ENCODE data around the gene GDF9.

The GDF9 gene

GRCh38 chr5:132838516-132839282 lies 27.6 kb downstream of the GDF9 start:
- DNase-seq (ENCODE audit: low read depth) = no peak

DNA sequence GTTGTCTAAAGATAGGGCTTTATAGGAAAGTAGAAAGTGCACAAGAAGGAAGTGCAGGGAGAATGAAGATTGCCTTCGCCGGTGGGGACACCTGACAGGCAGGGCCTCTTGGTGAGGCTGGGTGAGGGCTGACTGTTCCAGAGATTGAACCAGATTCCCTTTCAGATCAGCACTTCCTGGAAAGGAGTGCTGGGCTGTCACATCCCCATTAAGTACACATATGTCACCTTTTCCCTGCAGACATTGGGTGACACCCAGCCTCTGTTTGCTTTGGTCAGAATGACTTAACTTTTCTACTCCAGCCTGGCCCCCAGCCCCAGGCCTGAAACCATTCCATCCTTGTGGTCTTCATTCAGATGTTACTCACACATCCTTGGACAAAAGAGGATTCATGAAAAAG lies 28.4 kb downstream of the GDF9 start:
- no peak for DNase-seq (ENCODE audit: low read depth)

GRCh38 chr5:132836852-132837251 lies 29.4 kb downstream of the GDF9 start:
- DNase-seq (ENCODE audit: low read depth) = no peak

DNA sequence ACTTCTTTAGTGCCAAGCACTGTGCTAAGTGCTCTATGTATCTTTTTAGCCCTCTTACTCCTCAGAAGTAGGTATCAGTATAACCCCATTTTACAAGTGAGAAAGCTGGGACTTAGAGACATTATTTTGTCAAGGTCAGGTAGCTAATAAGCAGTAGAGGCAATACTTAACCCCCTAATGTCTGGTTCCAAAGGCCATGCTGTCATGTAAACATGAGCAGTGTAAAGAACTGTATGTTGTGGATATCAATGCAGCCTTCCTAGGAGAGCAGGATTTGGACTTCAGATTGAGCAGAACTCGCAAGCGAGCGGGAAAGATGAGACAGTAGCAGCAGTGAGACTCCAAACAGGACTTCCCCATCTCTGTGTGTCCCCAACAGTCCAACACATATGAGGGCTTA lies 32.2 kb downstream of the GDF9 start:
- DNase-seq (ENCODE audit: low read depth) = no peak

DNA sequence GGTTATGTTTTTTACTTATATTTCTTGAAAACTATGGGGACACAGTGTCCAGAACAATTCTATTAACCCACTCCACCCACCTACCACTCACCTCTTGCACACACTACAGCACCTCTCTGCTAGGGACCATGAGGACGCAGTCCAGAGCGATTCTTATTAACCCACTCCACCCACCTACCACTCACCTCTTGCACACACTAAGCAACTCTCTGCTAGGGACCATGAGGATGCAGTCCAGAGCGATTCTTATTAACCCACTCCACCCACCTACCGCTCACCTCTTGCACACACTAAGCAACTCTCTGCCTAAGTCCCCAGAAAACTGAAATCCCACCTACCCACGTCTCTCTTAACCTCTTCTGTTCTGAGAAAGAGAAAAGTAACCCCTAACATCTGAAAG lies 33.7 kb downstream of the GDF9 start:
- no peak for DNase-seq (ENCODE audit: low read depth)

DNA sequence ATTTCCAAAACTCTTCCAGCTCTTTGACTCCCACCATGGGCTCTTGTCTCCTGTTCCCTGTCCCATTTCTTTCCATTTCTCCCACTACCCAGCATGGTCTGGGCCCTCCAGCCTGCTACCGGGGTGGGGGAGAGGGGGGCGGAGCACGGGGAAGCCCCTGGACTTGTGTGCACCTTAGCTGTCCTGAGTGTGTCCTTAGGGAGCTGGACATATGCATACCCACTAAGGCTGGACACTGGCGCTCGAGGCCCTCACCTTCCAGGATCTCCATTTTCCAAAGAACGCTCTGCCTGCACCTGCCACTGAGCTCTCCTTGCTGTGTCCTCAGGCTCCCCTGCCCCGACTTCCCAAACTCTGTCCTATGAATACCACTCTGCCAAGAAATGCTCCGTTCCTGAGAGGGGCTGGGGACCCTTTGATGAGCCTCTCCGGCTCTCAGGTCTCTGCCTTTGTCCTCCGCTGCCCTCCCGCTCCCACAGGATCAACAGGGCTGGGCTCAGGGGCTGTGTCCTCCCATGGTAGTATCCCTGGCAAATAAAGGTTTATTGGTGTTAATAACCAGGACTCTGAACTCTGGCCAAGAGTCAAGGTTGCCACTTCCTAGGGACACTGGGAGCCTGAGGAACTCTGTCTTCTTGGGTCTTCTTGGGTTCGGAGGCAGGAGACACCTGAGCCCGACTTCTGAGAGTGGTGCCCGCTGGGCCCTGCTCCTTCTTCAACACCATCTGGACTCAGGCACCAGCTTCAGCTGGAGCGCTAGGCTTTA lies 35.0 kb downstream of the GDF9 start:
- DNase-seq (ENCODE audit: low read depth) = no peak

- no peak for DNase-seq (ENCODE audit: low read depth)
Measured at GRCh38 chr5:132830436-132831094, 35.7 kb downstream of the GDF9 start, which contains the start of gene SHROOM1. Gene SHROOM1 (minus strand): TSS chr5:132830647. CDS start chr5:132826140, 4,507 bp downstream.

DNA sequence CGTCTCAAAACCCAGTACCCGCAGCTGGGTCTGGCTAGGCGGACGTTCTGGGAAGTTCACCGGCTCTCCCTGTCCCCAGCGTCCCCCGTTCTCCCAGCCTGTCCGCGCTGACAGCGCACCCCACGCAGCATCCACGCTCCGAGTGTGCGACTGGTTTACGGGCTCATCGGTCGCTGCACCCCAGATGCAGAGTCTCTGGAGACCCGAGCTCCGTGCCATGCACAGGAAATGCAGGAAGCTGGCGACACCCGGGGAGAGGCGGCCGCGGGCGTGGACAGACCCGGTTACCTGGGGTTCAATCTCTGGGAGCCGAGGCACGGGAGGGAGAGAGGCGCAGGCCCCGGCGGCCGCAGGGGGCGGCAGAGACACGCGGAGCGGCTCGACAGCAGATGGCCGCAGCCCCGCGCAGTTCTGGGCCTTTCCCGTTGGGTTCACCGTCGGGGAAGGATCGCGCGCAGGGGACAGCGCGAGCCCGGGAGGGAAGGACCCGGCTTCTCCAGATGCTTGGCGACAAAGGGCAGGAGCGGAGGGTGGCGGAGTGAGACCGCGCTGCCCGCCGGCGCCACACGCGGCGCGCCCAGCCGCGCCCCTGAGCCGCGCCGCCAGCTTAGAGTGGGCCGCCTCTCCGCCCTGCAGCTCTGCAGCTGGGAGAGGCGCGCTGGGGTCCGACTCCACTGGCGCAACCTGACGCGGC lies 36.4 kb downstream of the GDF9 start:
- peak; percentile 41 for DNase-seq (ENCODE audit: low read depth)

DNA sequence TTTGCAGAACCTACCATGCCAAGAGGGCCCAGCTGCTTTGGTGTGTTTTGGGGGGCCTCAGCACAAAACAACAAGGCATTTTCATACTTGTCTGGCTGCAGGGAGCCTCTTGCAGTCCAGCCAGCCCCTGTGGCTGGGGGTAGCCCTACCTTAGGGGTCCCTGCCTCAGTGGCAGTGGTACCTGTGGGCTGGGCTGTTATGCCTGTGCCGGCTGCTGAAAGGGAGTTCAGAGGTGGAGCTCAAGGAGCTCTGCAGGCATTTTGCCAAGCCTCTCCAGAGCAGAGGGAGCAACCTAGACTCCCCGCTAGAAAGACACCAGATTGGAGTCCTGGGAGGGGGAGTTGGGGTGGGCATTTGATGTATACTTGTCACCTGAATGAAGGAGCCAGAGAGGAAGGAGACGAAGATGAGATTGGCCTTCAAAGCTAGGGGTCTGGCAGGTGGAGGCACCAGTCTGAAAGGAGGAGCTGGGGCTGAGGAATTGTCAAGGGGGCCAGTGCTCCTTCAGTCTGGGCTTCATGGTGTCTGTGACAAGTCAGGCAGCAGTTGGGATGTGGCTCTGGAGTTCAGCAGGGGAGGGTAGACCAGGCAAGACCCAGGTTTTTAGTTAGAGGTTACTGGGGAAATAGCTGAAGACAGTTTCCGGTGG lies 37.3 kb downstream of the GDF9 start:
- no peak for DNase-seq (ENCODE audit: low read depth)

GRCh38 chr5:132827943-132828673 lies 38.2 kb downstream of the GDF9 start:
- no peak for DNase-seq (ENCODE audit: low read depth)

DNA sequence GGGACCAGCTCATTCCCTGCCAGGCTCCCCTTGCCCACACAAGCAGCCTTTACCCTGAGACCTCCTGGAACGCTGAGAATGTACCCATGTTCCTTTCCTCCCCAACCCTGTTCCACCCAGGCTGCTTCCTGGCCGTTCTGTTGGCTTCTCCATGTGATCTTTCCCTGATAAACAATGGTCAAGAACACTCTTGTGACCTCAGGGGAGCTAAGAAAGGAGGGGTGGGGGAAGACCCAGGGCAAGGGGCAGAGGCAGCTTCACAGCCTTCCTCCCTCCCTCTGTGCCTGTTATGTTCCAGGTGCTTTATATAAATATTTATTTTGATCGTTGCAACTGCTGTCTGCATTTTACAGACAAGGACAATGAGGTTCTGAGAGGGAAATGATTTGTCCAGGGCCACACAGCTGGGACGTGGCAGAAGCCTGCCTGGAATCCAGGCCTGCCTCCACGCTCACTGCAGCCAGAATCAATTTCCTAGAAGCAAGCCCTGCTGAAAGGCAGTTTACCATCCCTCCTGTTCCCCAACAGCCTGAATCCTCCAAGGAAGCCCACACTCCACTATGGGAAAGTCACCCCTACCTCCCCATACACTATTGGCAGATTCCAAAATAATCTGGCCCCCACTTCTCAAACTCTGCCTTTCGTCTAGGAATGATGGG lies 39.7 kb downstream of the GDF9 start:
- no peak for DNase-seq (ENCODE audit: low read depth)

- DNase-seq (ENCODE audit: low read depth) = no peak
Measured at GRCh38 chr5:132825834-132826391, 40.4 kb downstream of the GDF9 start.

DNA sequence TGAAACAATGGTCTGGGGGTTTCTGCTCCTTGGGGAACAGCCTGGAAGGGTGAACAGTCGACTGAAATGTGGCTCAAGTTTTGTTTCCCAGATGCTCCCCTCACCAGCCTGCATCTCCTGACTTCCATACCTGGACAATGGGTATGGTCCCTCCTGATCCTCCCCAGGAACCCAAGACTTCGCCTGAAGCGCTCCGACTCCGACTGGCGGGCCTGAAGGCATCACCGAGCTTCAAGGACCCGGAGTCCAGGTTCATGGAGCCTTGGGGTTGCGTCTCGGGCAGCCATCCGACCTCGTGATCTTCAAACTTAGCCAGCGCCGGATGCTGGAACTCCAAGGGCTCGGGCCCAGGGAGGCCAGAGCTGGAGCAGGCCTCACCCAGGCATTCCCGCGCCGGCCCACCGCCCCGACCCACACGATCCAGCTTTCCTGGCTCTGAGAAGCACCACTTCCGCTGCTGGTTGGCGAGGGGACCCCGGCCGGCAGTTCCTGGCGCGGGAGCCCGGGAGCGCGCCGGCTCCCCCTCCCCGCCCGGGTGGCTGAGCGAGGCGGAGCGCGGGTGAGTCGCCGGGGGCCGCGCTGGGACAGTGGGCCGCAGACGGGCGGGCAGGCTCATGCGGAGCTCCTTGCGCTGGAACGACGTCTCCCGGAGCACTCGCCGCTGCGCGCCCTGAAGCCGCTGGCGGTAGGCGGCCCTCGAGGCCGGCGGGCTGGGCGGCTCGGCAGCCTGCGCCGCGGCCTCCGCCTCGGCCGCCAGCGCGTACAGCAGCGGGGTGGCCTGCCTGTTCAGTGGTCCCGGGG lies 41.0 kb downstream of the GDF9 start:
- DNase-seq (ENCODE audit: low read depth) = no peak

DNA sequence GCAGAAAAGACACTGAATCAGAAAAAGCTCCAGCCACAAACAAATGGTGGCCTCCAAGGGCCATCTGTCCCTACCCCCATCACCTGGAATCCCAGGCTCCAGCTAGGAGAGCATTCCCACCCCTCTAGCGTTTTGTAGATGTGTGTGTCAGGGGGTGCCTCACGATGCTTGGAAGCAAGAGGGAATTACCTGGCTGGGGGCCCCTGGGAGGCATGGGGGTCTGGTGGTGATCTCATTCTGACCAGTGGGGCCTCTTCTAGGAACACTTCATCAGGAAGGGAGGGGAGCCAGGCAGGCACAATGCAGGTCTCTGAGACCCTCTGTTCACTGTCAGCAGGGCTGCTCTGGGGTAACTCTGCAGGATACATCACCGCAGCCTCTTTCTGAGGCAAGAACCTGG lies 41.8 kb downstream of the GDF9 start:
- no peak for DNase-seq (ENCODE audit: low read depth)

DNA sequence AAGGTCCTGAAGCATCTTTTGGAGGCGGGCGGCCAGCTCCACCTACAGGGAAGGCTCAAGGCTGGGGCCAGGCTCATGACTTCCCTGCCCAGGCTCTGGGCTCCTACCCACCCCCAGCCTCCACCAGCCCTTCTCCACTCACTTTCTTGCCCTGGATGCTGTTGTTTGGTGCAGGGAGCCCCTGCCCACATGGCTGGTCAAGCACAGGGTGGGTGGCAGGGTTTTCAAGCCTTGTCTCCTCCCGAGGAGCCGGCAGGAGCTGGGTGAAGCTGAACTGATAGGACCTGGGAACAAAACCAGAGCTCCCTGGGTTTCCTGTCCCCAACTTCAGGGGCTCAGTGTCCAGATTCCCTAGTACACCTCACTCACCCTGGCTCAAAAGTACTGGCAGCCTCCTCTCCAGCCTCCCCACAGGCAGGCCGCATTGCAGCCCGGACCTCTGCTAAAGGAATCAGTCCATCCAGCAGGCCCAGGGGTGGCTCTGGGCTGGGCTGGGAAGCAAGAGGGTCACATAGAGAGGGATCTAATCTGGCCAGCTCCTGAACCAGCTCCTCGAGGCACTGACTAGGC lies 42.7 kb downstream of the GDF9 start:
- no peak for DNase-seq (ENCODE audit: low read depth)

- no peak for DNase-seq (ENCODE audit: low read depth)
Measured at GRCh38 chr5:132822650-132823480, 43.4 kb downstream of the GDF9 start.

- DNase-seq (ENCODE audit: low read depth) = no peak
Measured at GRCh38 chr5:132821791-132822190, 44.5 kb downstream of the GDF9 start.

- no peak for DNase-seq (ENCODE audit: low read depth)
Measured at GRCh38 chr5:132821350-132821749, 44.9 kb downstream of the GDF9 start.

All from activated gamma-delta T cell treated with anti-CD3 and anti-CD28 coated beads, Interleukin-2, amount 50 U/mL, for 16 hours (primary cell).